ENCODE measurements around the gene BMP6. TPM values are rescaled to one million over a fixed set of nuclear protein-coding genes. Genes with fewer than 3 reads are reported as not detected.

The BMP6 gene
- polyA plus RNA-seq, 3 donors, result not detected

DNA sequence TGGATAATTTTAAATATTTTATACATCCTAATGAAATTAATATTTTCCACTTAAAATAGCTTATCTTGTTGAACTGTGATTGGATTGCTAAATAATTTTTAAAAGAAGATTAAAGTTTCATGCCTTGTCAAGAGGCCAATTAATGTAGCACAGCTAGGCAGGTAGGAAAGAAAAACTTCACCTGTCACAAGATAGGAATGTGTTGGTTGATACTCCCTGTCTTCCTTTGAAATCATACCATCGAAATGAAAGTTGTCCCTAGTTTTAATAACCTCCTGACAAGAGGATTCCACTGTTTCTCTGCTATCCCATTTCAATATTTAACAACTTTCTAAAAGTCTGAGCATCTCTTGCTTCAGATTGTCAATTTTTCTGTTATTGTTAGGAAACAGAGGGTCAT is 80.8 kb downstream of the BMP6 start:
- no peak for DNase-seq
- peaks cover 2% of the 10 kb centered on the region for H3K4me1 Mint-ChIP-seq

DNA sequence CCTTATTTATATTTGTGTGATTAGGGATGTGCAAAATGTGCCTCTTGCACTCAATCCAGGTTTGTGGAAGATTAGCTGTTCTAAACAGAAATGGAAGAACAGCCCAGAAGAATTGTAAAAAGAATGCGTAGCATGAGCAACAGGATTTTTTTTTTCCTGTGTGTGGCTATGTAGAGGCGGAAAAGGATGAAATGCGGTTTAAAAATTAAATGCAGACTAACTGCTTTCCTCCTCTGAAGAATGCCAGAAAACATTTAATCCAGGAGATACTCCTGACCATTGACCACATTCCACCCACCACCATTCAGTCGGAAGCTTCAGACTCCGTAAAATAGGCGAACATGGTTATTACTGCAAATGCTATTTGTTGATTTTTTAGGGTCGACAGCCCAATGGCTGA is 83.4 kb downstream of the BMP6 start:
- Histone ChIP-seq H3K27ac (ENCODE audit: low read depth in 1 of 2, low read length in 2 of 2) (no peak overlapping the region), H3K36me3 (replicated peaks in 1 of 2; ENCODE audit: control insufficient read depth in 1 of 2, insufficient read depth in 2 of 2, low read length in 2 of 2) (no peaks in the 10 kb centered on the region), H3K4me2 (replicated peaks; ENCODE audit: extremely low read depth, low read length, poor library complexity, severe bottlenecking) (no peak overlapping the region), H3K9me3 (replicated peaks in 1 of 2; ENCODE audit: control insufficient read depth in 1 of 2, insufficient read depth in 1 of 2, low read length in 2 of 2) (no peaks in the 10 kb centered on the region), H3K4me3 (replicated peaks in 1 of 3; ENCODE audit: low read depth in 2 of 3, low read length in 3 of 3) (no peak overlapping the region), H3K9ac (ENCODE audit: insufficient read depth, low read length, poor library complexity, severe bottlenecking) (no peak overlapping the region), H3K27me3 (ENCODE audit: control insufficient read depth in 2 of 2, insufficient read depth in 2 of 2, low read length in 2 of 2) (no peaks in the 10 kb centered on the region), H2AFZ (ENCODE audit: insufficient read depth, low read depth, low read length, poor library complexity, severe bottlenecking) (no peak overlapping the region), H3K4me1 (ENCODE audit: control insufficient read depth in 1 of 2, insufficient read depth in 2 of 2, low read length in 2 of 2) (no peaks in the 10 kb centered on the region), H3K79me2 (ENCODE audit: insufficient read depth, low read length) (no peaks in the 10 kb centered on the region), H4K20me1 (ENCODE audit: insufficient read depth, low read length) (no peaks in the 10 kb centered on the region)
- no peaks in the 10 kb centered on the region for H3K36me3 Mint-ChIP-seq
- no CpG with 5 or more reads among the region's 7 CpGs for WGBS (ENCODE audit: insufficient coverage)
- no peak overlapping the region for H3K4me3 Mint-ChIP-seq
- H3K4me1 Mint-ChIP-seq, result peaks cover 2% of the 10 kb centered on the region
- DNase-seq, result no peak
- peaks cover 0 to 4% (median 0%) of the 10 kb centered on the region in 7 donors for H3K9me3 Mint-ChIP-seq
- no peak overlapping the region for H3K27ac Mint-ChIP-seq
- H3K27me3 Mint-ChIP-seq (ENCODE audit: low read depth in 3 of 3), result peaks cover 0 to 5% (median 1%) of the 10 kb centered on the region in 3 donors
- intact Hi-C loops (cut with micrococcal nuclease), result no loop called here
- TF ChIP-seq, protein P1, sequence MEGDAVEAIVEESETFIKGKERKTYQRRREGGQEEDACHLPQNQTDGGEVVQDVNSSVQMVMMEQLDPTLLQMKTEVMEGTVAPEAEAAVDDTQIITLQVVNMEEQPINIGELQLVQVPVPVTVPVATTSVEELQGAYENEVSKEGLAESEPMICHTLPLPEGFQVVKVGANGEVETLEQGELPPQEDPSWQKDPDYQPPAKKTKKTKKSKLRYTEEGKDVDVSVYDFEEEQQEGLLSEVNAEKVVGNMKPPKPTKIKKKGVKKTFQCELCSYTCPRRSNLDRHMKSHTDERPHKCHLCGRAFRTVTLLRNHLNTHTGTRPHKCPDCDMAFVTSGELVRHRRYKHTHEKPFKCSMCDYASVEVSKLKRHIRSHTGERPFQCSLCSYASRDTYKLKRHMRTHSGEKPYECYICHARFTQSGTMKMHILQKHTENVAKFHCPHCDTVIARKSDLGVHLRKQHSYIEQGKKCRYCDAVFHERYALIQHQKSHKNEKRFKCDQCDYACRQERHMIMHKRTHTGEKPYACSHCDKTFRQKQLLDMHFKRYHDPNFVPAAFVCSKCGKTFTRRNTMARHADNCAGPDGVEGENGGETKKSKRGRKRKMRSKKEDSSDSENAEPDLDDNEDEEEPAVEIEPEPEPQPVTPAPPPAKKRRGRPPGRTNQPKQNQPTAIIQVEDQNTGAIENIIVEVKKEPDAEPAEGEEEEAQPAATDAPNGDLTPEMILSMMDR (IDR thresholded peaks at IDR 0.05), result no peak

More for the DNA sequence above, 80.8 kb downstream of the BMP6 start:
- Histone ChIP-seq H4K20me1 (ENCODE audit: insufficient read depth, low read length) (no peaks in the 10 kb centered on the region), H3K4me3 (replicated peaks in 1 of 3; ENCODE audit: low read depth in 2 of 3, low read length in 3 of 3) (no peak overlapping the region), H3K79me2 (ENCODE audit: insufficient read depth, low read length) (no peaks in the 10 kb centered on the region), H3K4me1 (ENCODE audit: control insufficient read depth in 1 of 2, insufficient read depth in 2 of 2, low read length in 2 of 2) (no peaks in the 10 kb centered on the region), H3K9me3 (replicated peaks in 1 of 2; ENCODE audit: control insufficient read depth in 1 of 2, insufficient read depth in 1 of 2, low read length in 2 of 2) (no peaks in the 10 kb centered on the region), H3K9ac (ENCODE audit: insufficient read depth, low read length, poor library complexity, severe bottlenecking) (no peak overlapping the region), H3K27ac (ENCODE audit: low read depth in 1 of 2, low read length in 2 of 2) (no peak overlapping the region), H2AFZ (ENCODE audit: insufficient read depth, low read depth, low read length, poor library complexity, severe bottlenecking) (no peak overlapping the region), H3K4me2 (replicated peaks; ENCODE audit: extremely low read depth, low read length, poor library complexity, severe bottlenecking) (no peak overlapping the region), H3K36me3 (replicated peaks in 1 of 2; ENCODE audit: control insufficient read depth in 1 of 2, insufficient read depth in 2 of 2, low read length in 2 of 2) (no peaks in the 10 kb centered on the region), H3K27me3 (ENCODE audit: control insufficient read depth in 2 of 2, insufficient read depth in 2 of 2, low read length in 2 of 2) (no peaks in the 10 kb centered on the region)
- TF ChIP-seq, protein P1 (IDR thresholded peaks at IDR 0.05), result no peak
- Mint-ChIP-seq H3K9me3 (peaks cover 0 to 5% (median 0%) of the 10 kb centered on the region in 7 donors), H3K27ac (no peak overlapping the region), H3K4me3 (no peak overlapping the region), H3K27me3 (ENCODE audit: low read depth in 3 of 3) (peaks cover 0 to 5% (median 0%) of the 10 kb centered on the region in 3 donors), H3K36me3 (no peaks in the 10 kb centered on the region)
- WGBS (ENCODE audit: insufficient coverage), result no CpG with 5 or more reads among the region's 1 CpG
- intact Hi-C loops (cut with micrococcal nuclease), result no loop called here

Data from CD14-positive monocyte (primary cell).